G401 (cell line): ENCODE data around the gene MACROH2A1. TPM values are rescaled to one million over a fixed set of nuclear protein-coding genes. Genes with fewer than 3 reads are reported as not detected.
"Not testable (repeated sequence)": the region's sequence is repeated elsewhere in the genome, so short reads cannot be mapped to it uniquely, and the experiment has no call there.

ENCODE experiments used
- DNase-seq: peaks from one replicate; pipeline ENCODE4 v3.0.0-alpha.2; 2015; ENCODE audit warnings: low spot score
- in situ Hi-C: cut with HindIII; loops from 2 replicates; pipeline ENCODE4 v1.10.0; 2016; ENCODE audit warnings: low sequenced_read_pairs, mixed read lengths
- total RNA-seq: library from RNA; depleted of rRNA; stranded (reverse); fragments of >200 nt; shearing (Covaris generic); gene quantifications from 2 replicates; pipeline ENCODE4 v1.2.3, GENCODE V29; 2014

The MACROH2A1 gene
- total RNA-seq, 1 experiment from 2014 or later: 1,162 TPM

- in situ Hi-C loops: no loop called here
- DNase-seq: no peak
Measured at GRCh38 chr5:135364421-135365262, 34.4 kb downstream of the MACROH2A1 start.

DNA sequence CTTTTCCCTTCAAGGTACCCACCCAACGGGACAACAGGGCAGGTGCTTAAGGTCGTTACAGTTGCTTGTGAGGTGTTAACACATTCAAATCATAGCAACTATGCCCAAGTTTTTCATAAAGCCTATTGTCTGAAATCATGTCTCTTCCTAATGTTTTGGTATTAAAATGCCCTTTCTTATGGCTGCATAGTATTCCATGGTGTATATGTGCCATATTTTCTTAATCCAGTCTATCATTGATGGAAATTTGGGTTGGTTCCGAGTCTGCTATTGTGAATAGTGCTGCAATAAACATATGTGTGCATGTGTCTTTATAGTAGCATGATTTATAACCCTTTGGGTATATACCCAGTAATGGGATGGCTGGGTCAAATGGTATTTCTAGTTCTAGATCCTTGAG is 35.7 kb downstream of the MACROH2A1 start:
- in situ Hi-C loops, DNase-seq: not testable (repeated sequence)

- in situ Hi-C loops: no loop called here
- no peak for DNase-seq
Measured at GRCh38 chr5:135362102-135362501, 36.9 kb downstream of the MACROH2A1 start.

GRCh38 chr5:135360278-135361274 is 38.5 kb downstream of the MACROH2A1 start:
- in situ Hi-C loops: no loop called here
- no peak for DNase-seq

- in situ Hi-C loops: no loop called here
- no peak for DNase-seq
Measured at GRCh38 chr5:135359374-135360165, 39.5 kb downstream of the MACROH2A1 start.

DNA sequence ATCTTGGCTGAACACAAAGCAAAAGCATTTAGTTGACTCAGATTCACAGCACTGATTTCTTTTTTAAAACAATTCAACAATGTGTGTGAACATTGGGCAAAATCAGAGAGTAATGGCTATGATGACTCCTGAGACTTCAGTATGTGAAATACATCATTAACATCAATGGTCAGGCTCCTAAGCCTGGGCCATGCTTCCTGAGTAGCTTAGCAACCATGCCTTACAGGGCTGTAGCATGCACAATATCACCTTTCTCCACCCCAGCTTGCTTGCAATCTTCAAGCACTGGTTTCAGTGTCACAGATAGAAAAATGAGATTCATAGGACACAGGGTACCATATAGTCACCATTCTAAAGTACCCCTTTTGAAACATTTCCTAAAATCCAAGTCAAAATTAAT is 41.3 kb downstream of the MACROH2A1 start:
- DNase-seq: no peak
- in situ Hi-C loops: no loop called here

- in situ Hi-C loops: no loop called here
- peak; percentile 46 for DNase-seq
Measured at GRCh38 chr5:135356522-135357318, 42.3 kb downstream of the MACROH2A1 start.

GRCh38 chr5:135355169-135355568 is 43.9 kb downstream of the MACROH2A1 start:
- in situ Hi-C loops: no loop called here
- no peak for DNase-seq

DNA sequence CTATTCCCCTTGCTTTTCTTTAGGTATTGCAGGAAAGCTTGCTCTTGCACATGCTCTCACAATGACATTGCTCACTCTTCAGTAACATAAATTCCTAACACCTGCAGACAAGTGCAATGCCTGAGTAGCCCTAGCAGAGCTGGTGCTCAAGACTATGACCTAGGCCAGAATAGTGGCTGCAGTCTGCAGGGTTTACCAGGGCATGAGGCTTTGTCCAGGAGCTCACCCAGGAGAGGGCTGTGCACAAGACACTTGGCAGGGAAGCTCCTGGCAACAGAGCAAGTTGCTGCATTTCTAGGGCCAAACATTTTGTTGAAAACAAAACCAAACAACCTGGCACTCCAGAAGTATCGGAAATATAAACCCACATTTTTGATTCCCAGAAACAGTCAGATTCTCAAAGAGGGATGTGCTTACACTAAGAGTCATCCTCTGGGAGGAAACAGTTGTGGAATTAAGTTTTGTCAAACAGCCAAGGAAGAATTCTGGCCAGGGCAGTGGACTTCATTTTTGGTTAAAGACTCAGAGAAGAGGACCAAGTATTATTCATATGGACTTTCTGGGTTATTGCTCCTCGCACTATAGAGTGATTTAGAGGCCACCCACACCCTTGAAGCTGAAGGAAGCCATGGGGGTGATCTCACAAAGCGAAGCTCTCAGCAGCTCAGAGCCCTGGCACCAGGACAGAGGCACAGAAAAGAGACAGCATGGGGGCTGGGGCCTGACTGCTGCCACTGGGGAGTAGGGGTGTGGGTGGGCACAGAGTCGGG is 44.9 kb downstream of the MACROH2A1 start:
- in situ Hi-C loops: no loop called here
- DNase-seq: peak; percentile 83

GRCh38 chr5:135350536-135350935 is 48.5 kb downstream of the MACROH2A1 start:
- no peak for DNase-seq
- in situ Hi-C loops: no loop called here

DNA sequence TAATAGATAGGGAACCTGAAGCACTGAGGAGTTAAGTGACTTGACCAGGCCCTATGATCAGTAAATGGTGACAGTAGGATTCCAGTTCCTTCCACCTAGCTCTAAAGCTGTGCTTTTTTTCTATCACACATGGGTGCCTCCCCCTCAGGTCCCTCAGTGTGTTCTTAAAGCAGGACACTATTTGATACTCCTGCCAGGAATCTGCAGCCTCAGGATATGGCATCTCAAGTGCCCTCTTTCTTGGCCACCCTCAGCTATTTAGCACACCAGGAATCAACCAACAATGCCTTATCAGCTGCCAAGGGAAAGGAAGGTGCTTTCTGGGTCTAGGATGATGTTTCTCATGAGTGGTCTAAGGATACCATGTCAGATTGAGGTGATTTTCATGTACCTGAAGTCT is 49.1 kb downstream of the MACROH2A1 start:
- no peak for DNase-seq

DNA sequence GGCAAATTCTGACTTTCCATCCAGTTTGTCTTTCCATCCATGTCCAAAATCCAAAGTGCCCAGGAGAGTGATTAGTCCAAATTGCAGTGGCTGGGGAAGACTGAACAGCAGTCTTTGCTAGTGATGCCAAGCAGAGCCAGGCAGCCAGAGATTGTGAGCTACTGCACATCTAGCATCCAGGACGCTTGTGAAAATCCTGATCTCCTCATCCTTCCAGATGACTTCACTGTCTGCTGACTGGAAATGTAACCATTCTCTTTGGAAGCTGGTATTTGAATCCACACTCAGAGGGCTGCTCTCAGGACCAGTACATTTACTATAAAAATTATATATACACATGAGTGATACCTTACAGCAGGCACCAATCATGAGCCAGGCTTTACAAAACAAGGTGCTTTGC is 49.6 kb downstream of the MACROH2A1 start:
- in situ Hi-C loops: no loop called here
- DNase-seq: no peak

More for the DNA sequence above, 49.1 kb downstream of the MACROH2A1 start:
- in situ Hi-C loops: no loop called here

GRCh38 chr5:135348918-135349317 is 50.1 kb downstream of the MACROH2A1 start:
- in situ Hi-C loops: no loop called here

GRCh38 chr5:135347392-135347791 is 51.6 kb downstream of the MACROH2A1 start:
- in situ Hi-C loops: no loop called here
- DNase-seq: no peak

More at GRCh38 chr5:135348918-135349317, 50.1 kb downstream of the MACROH2A1 start:
- DNase-seq: no peak

- in situ Hi-C loops: no loop called here
- no peak for DNase-seq
Measured at GRCh38 chr5:135345956-135346731, 52.9 kb downstream of the MACROH2A1 start.

GRCh38 chr5:135344349-135344748 is 54.7 kb downstream of the MACROH2A1 start:
- DNase-seq: no peak
- in situ Hi-C loops: no loop called here

DNA sequence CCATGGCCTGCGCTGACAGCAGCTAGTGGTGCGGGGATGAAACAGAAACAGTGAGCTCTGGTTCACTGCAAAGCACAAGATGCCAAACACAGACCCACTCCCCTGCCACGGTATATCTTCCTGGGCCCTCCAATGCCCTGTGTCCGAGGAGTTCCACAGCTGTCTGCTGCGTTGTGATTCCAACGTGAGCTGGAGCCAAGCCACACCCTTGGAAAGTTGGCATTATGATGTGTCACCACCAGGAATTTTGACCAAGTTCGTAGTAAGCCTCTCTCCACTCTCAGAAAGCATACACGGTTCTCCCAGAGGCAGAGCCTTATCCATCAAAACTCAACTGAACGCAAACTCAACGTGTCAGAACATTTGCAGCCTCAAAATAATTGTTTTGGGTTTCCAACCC is 55.6 kb downstream of the MACROH2A1 start:
- DNase-seq: no peak
- in situ Hi-C loops: no loop called here
